ENCODE data around the gene KCTD4. TPM values are rescaled to one million over a fixed set of nuclear protein-coding genes. Genes with fewer than 3 reads are reported as not detected.

KCTD4 gene
- total and polyA plus RNA-seq, 7 donors = 0.22 to 6.8 (median 1.4) TPM

DNA sequence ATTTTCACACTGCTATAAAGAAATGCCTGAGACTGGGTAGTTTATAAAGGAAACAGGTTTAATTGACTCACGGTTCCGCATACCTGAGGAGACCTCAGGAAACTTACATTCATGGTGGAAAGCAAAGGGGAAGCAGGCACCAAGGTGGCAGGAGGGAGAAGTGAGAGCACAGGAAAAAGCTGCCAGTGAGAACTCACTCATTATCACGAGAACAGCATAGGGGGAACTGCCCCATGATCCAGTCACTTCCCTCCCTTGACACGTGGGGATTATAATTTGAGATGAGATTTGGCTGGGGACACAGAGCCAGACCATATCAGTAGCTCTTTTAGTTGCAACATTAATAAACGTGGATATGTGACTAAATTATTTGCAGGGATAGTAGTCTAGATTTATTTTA lies 4.3 kb upstream of the KCTD4 start:
- TF ChIP-seq POLR2A (IDR thresholded peaks at IDR 0.05) (no peak), POLR2AphosphoS5 (IDR thresholded peaks at IDR 0.05) (no peak), EP300 (IDR thresholded peaks at IDR 0.05) (no peak)
- TF ChIP-seq, protein P1, sequence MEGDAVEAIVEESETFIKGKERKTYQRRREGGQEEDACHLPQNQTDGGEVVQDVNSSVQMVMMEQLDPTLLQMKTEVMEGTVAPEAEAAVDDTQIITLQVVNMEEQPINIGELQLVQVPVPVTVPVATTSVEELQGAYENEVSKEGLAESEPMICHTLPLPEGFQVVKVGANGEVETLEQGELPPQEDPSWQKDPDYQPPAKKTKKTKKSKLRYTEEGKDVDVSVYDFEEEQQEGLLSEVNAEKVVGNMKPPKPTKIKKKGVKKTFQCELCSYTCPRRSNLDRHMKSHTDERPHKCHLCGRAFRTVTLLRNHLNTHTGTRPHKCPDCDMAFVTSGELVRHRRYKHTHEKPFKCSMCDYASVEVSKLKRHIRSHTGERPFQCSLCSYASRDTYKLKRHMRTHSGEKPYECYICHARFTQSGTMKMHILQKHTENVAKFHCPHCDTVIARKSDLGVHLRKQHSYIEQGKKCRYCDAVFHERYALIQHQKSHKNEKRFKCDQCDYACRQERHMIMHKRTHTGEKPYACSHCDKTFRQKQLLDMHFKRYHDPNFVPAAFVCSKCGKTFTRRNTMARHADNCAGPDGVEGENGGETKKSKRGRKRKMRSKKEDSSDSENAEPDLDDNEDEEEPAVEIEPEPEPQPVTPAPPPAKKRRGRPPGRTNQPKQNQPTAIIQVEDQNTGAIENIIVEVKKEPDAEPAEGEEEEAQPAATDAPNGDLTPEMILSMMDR (IDR thresholded peaks at IDR 0.05) = no peak
- H3K4me3 ChIP-seq = no peak overlapping the region
- peaks cover 0 to 4% (median 0%) of the 10 kb centered on the region in 4 donors for H3K36me3 ChIP-seq
- no peak for DNase-seq
- H3K9me3 ChIP-seq = no peaks in the 10 kb centered on the region
- peaks cover 0 to 58% (median 36%) of the 10 kb centered on the region in 4 donors for H3K4me1 ChIP-seq
- WGBS, 2 donors = 79 to 90% methylated on average over 5 of the region's 5 CpGs
- H3K27ac ChIP-seq = peak overlapping the region in 3 of 4 donors; percentile 66 to 86 (median 83)
- intact Hi-C loops (cut with DNase I) = loop anchor here (5.0 kb wide), 2 partner anchors 37 to 102 kb away; no protein-coding TSS in a partner anchor
- no peaks in the 10 kb centered on the region for H3K27me3 ChIP-seq

DNA sequence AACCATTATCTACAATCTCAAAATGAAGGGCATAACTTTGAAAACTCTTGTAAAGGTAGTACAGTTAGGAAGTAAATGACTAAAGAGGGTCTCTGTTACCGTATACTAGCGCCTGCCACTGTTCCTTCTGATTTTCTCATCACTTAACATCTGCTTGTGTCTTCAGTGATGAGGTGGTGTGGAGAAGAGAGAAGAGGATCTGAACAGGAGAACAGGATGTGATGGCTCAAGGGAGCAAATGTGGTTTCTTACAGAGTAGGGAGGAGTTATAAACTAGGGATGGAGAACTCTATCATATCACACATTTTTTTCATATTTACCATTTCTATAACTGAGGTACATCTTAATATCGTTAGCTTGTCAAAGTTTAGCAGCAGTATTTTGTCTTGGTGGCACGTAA lies 1.1 kb downstream of the KCTD4 start:
- TF ChIP-seq POLR2A (IDR thresholded peaks at IDR 0.05) = no peak
- TF ChIP-seq, protein P1 (IDR thresholded peaks at IDR 0.05) = no peak
- no peak for TF ChIP-seq EP300 (IDR thresholded peaks at IDR 0.05)
- no peaks in the 10 kb centered on the region for H3K9me3 ChIP-seq
- 90 to 98% methylated on average over 4 of the region's 4 CpGs for WGBS, 2 donors
- no peak for DNase-seq
- peaks cover 0 to 66% (median 35%) of the 10 kb centered on the region in 4 donors for H3K4me1 ChIP-seq
- peak overlapping the region in 1 of 4 donors; percentile 49 for H3K27ac ChIP-seq
- no peaks in the 10 kb centered on the region for H3K27me3 ChIP-seq
- no peaks in the 10 kb centered on the region for H3K36me3 ChIP-seq
- intact Hi-C loops (cut with DNase I) = no loop called here
- H3K4me3 ChIP-seq = no peak overlapping the region

DNA sequence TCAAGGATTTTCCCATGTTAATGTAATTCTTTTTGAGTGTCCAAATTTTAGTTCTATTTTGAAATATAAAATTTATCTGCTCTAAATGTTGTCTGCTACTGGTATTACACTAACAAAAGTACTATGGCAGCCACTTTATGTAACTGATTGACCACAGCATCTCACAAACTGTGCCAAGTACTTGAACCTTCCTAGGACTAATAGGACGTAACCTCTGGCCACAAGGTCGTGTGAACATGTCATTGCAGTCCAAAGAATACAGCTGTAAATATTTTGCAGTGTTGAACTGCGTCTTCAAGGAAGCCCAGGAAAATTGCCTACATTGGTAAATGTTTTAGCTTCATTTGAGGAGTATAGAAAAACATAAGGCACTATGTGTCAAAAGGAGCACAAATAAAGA lies 1.9 kb downstream of the KCTD4 start:
- Histone ChIP-seq H3K27ac (peak overlapping the region in 1 of 4 donors; percentile 49), H3K36me3 (no peaks in the 10 kb centered on the region), H3K9me3 (no peaks in the 10 kb centered on the region), H3K27me3 (no peaks in the 10 kb centered on the region), H3K4me1 (peaks cover 0 to 67% (median 40%) of the 10 kb centered on the region in 4 donors), H3K4me3 (no peak overlapping the region)
- intact Hi-C loops (cut with DNase I) = no loop called here
- DNase-seq = no peak
- TF ChIP-seq EP300 (IDR thresholded peaks at IDR 0.05) (no peak), POLR2AphosphoS5 (IDR thresholded peaks at IDR 0.05) (no peak), POLR2A (IDR thresholded peaks at IDR 0.05) (no peak)
- TF ChIP-seq, protein P1 (IDR thresholded peaks at IDR 0.05) = no peak
- WGBS, 2 donors = 87 to 90% methylated on average over 3 of the region's 3 CpGs

DNA sequence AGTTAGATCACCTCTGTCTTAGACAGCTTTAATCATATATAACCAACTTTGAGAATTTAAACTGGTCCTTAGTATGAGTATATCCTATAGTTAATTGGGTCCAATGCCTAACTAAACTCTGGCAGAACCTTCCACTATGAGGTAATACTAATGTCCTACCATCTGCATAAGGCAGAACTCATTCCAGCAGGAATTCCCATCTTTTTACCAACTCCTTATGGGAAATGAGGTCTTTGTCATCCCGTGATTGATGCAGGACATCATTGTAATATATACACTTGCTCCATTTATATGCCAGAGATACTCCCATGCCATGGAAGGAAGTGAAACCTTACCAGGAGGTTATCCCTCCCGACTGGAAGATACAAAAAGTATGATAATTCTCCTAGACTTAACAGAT lies 2.8 kb downstream of the KCTD4 start:
- intact Hi-C loops (cut with DNase I) = no loop called here
- peaks cover 0 to 71% (median 42%) of the 10 kb centered on the region in 4 donors for H3K4me1 ChIP-seq

More for the DNA sequence above, 2.8 kb downstream of the KCTD4 start:
- DNase-seq = no peak
- TF ChIP-seq, protein P1 (IDR thresholded peaks at IDR 0.05) = no peak
- TF ChIP-seq EP300 (IDR thresholded peaks at IDR 0.05) = peak in 1 of 4 donors; percentile 46
- Histone ChIP-seq H3K4me3 (peak overlapping the region in 1 of 4 donors; percentile 0), H3K27me3 (no peaks in the 10 kb centered on the region), H3K36me3 (no peaks in the 10 kb centered on the region), H3K9me3 (no peaks in the 10 kb centered on the region), H3K27ac (peak overlapping the region in 3 of 4 donors; percentile 7 to 49 (median 42))
- WGBS, 2 donors = 85 to 88% methylated on average over 2 of the region's 2 CpGs
